Skeletal muscle satellite cell (primary cell): ENCODE measurements around the gene IFNA10. TPM values are rescaled to one million over a fixed set of nuclear protein-coding genes. Genes with fewer than 3 reads are reported as not detected.
A peak's percentile ranks its signal among the peaks of the same experiment; 100 is the strongest.
"Not testable (repeated sequence)": the region's sequence is repeated elsewhere in the genome, so short reads cannot be mapped to it uniquely, and the experiment has no call there.

Source experiments
- H3K27me3 ChIP-seq: 2 replicates; pipeline ENCODE4 v1.7.0; 2013; ENCODE audit warnings: low read length; ENCODE audit not compliant: control insufficient read depth, insufficient read depth
- H3K36me3 ChIP-seq: 2 replicates; pipeline ENCODE4 v1.7.0; 2013; ENCODE audit warnings: mild to moderate bottlenecking, control low read depth, low read length; ENCODE audit not compliant: insufficient read depth
- H3K4me1 ChIP-seq: 2 replicates; pipeline ENCODE4 v1.7.0; 2013; ENCODE audit warnings: low read length; ENCODE audit not compliant: control insufficient read depth, insufficient read depth
- H3K4me2 ChIP-seq: 2 replicates; pipeline ENCODE4 v1.7.0; 2013; ENCODE audit warnings: mild to moderate bottlenecking, low read length
- H3K4me3 ChIP-seq: 2 replicates; pipeline ENCODE4 v1.7.0; 2013; ENCODE audit warnings: low read length
- H3K9ac ChIP-seq: 2 replicates; pipeline ENCODE4 v1.7.0; 2013; ENCODE audit warnings: mild to moderate bottlenecking, low read depth, low read length, moderate library complexity
- H3K9me3 ChIP-seq: replicated peaks from 2 replicates; pipeline ENCODE4 v1.7.0; 2013; ENCODE audit warnings: mild to moderate bottlenecking, control low read depth, low read length
- total RNA-seq: library from RNA; depleted of rRNA; stranded (reverse); fragments of >200 nt; gene quantifications from 2 replicates; pipeline ENCODE4 v1.2.3, GENCODE V29; 2012; rRNA removed

Gene IFNA10
- not detected in 2 replicates for total RNA-seq

- not testable (repeated sequence) for H3K9ac ChIP-seq, H3K4me1 ChIP-seq, H3K36me3 ChIP-seq, H3K4me3 ChIP-seq, H3K9me3 ChIP-seq, H3K4me2 ChIP-seq
- peaks cover 17% of the 10 kb centered on the region for H3K27me3 ChIP-seq
Measured at GRCh38 chr9:21207043-21207442, at the start of gene IFNA10. Gene IFNA10 (minus strand): TSS chr9:21207143. CDS start chr9:21207097, 46 bp downstream.

GRCh38 chr9:21255538-21256212, 48.7 kb upstream of the IFNA10 start:
- Histone ChIP-seq H3K27me3 (peaks cover 57% of the 10 kb centered on the region), H3K4me3 (no peak overlapping the region), H3K9ac (no peak overlapping the region), H3K4me1 (no peaks in the 10 kb centered on the region), H3K9me3 (no peaks in the 10 kb centered on the region), H3K36me3 (no peaks in the 10 kb centered on the region), H3K4me2 (no peak overlapping the region)

- no peak overlapping the region for H3K4me3 ChIP-seq
- H3K36me3 ChIP-seq, result no peaks in the 10 kb centered on the region
- H3K9me3 ChIP-seq, result no peaks in the 10 kb centered on the region
- peaks cover 70% of the 10 kb centered on the region for H3K27me3 ChIP-seq
- peak overlapping the region; percentile 12 for H3K9ac ChIP-seq
- H3K4me2 ChIP-seq, result peak overlapping the region; percentile 75
- no peaks in the 10 kb centered on the region for H3K4me1 ChIP-seq
Measured at GRCh38 chr9:21252721-21253547, 46.0 kb upstream of the IFNA10 start.

- H3K9ac ChIP-seq, result no peak overlapping the region
- no peaks in the 10 kb centered on the region for H3K36me3 ChIP-seq
- H3K4me3 ChIP-seq, result no peak overlapping the region
- H3K27me3 ChIP-seq, result peaks cover 58% of the 10 kb centered on the region
- no peaks in the 10 kb centered on the region for H3K4me1 ChIP-seq
- H3K4me2 ChIP-seq, result no peak overlapping the region
- no peaks in the 10 kb centered on the region for H3K9me3 ChIP-seq
Measured at GRCh38 chr9:21251638-21252037, 44.7 kb upstream of the IFNA10 start.

GRCh38 chr9:21251190-21251589, 44.2 kb upstream of the IFNA10 start:
- no peak overlapping the region for H3K9ac ChIP-seq
- H3K4me2 ChIP-seq, result no peak overlapping the region
- H3K9me3 ChIP-seq, result no peaks in the 10 kb centered on the region
- no peaks in the 10 kb centered on the region for H3K4me1 ChIP-seq
- no peaks in the 10 kb centered on the region for H3K36me3 ChIP-seq
- peaks cover 53% of the 10 kb centered on the region for H3K27me3 ChIP-seq
- H3K4me3 ChIP-seq, result no peak overlapping the region

GRCh38 chr9:21244836-21245235, 37.9 kb upstream of the IFNA10 start:
- no peak overlapping the region for H3K4me2 ChIP-seq
- no peaks in the 10 kb centered on the region for H3K9me3 ChIP-seq
- no peak overlapping the region for H3K9ac ChIP-seq
- H3K4me1 ChIP-seq, result no peaks in the 10 kb centered on the region
- H3K4me3 ChIP-seq, result no peak overlapping the region
- H3K27me3 ChIP-seq, result peaks cover 40% of the 10 kb centered on the region
- H3K36me3 ChIP-seq, result no peaks in the 10 kb centered on the region

- H3K4me2 ChIP-seq, result no peak within 1 kb of the TSS
Measured at GRCh38 chr9:21239911-21240310, 33.0 kb upstream of the IFNA10 start, which contains the start of gene IFNA14. Gene IFNA14 (minus strand): TSS chr9:21240005. CDS start chr9:21239935, 70 bp downstream.

GRCh38 chr9:21236360-21236714, 29.4 kb upstream of the IFNA10 start:
- not testable (repeated sequence) for H3K9ac ChIP-seq, H3K4me2 ChIP-seq, H3K9me3 ChIP-seq, H3K4me3 ChIP-seq, H3K36me3 ChIP-seq, H3K4me1 ChIP-seq
- H3K27me3 ChIP-seq, result peaks cover 42% of the 10 kb centered on the region

More at GRCh38 chr9:21239911-21240310, 33.0 kb upstream of the IFNA10 start, which contains the start of gene IFNA14:
- Histone ChIP-seq H3K9ac (no peak within 1 kb of the TSS), H3K9me3 (no peaks in the 10 kb centered on the region), H3K27me3 (peaks cover 45% of the 10 kb centered on the region), H3K4me1 (no peaks in the 10 kb centered on the region), H3K4me3 (no peak within 1 kb of the TSS), H3K36me3 (no peaks in the 10 kb centered on the region)

- not testable (repeated sequence) for H3K4me2 ChIP-seq, H3K36me3 ChIP-seq, H3K9ac ChIP-seq, H3K4me3 ChIP-seq, H3K4me1 ChIP-seq, H3K9me3 ChIP-seq
- H3K27me3 ChIP-seq, result peaks cover 41% of the 10 kb centered on the region
Measured at GRCh38 chr9:21235468-21236359, 28.8 kb upstream of the IFNA10 start.

GRCh38 chr9:21234153-21234687, 27.3 kb upstream of the IFNA10 start:
- Histone ChIP-seq H3K4me1 (no peaks in the 10 kb centered on the region), H3K9me3 (no peaks in the 10 kb centered on the region), H3K9ac (no peak overlapping the region), H3K4me2 (no peak overlapping the region), H3K4me3 (no peak overlapping the region), H3K36me3 (no peaks in the 10 kb centered on the region), H3K27me3 (peaks cover 33% of the 10 kb centered on the region)

- H3K36me3 ChIP-seq, result no peaks in the 10 kb centered on the region
- no peak overlapping the region for H3K4me3 ChIP-seq
- H3K4me2 ChIP-seq, result no peak overlapping the region
- no peaks in the 10 kb centered on the region for H3K9me3 ChIP-seq
- H3K27me3 ChIP-seq, result peaks cover 32% of the 10 kb centered on the region
- no peaks in the 10 kb centered on the region for H3K4me1 ChIP-seq
- no peak overlapping the region for H3K9ac ChIP-seq
Measured at GRCh38 chr9:21233258-21233657, 26.3 kb upstream of the IFNA10 start.
